Measurements from ENCODE around the gene NSUN7. TPM values are rescaled to one million over a fixed set of nuclear protein-coding genes. Genes with fewer than 3 reads are reported as not detected.

Gene NSUN7
- total RNA-seq, 2 experiments from 2014 or later: 0.14 to 0.39 TPM

- Mint-ChIP-seq H3K27me3 (no peaks in the 10 kb centered on the region), H3K4me1 (ENCODE audit: low read depth) (no peaks in the 10 kb centered on the region), H3K4me3 (no peak overlapping the region), H3K9me3 (no peaks in the 10 kb centered on the region), H3K27ac (no peak overlapping the region), H3K36me3 (ENCODE audit: low read depth) (no peaks in the 10 kb centered on the region)
- Histone ChIP-seq H3K27me3 (ENCODE audit: control insufficient read depth in 1 of 2, insufficient read depth in 2 of 2, low read length in 2 of 2) (no peaks in the 10 kb centered on the region), H3K9me3 (ENCODE audit: control insufficient read depth in 1 of 2, insufficient read depth in 1 of 2, low read length in 2 of 2) (no peaks in the 10 kb centered on the region), H3K4me1 (ENCODE audit: insufficient read depth, low read length) (peaks cover 15% of the 10 kb centered on the region), H3K27ac (ENCODE audit: low read depth in 1 of 2, low read length in 2 of 2) (no peak overlapping the region), H3K4me3 (ENCODE audit: low read length) (no peak overlapping the region), H3K36me3 (ENCODE audit: insufficient read depth, low read length) (no peaks in the 10 kb centered on the region)
- ChIA-PET CTCF (no interaction called here), POLR2A (interaction anchor here (0.6 kb wide), 1 partner anchor 1133 kb away, joined by 3 read pairs; no protein-coding TSS in a partner anchor)
- peak in 3 of 14 experiments; percentile 5 to 30 (median 18) for DNase-seq
- ATAC-seq (ENCODE audit: poor library complexity): no peak
- intact Hi-C loops (cut with DNase I, micrococcal nuclease): no loop called here
- TF ChIP-seq CTCF (IDR thresholded peaks at IDR 0.05): no peak
Observed at GRCh38 chr4:40720916-40721315, 28.8 kb upstream of the NSUN7 start.

GRCh38 chr4:40721730-40722171 lies 28.0 kb upstream of the NSUN7 start:
- Mint-ChIP-seq H3K9me3 (no peaks in the 10 kb centered on the region), H3K27me3 (no peaks in the 10 kb centered on the region), H3K4me1 (ENCODE audit: low read depth) (no peaks in the 10 kb centered on the region), H3K27ac (no peak overlapping the region), H3K36me3 (ENCODE audit: low read depth) (no peaks in the 10 kb centered on the region), H3K4me3 (no peak overlapping the region)
- Histone ChIP-seq H3K4me1 (ENCODE audit: insufficient read depth, low read length) (peaks cover 15% of the 10 kb centered on the region), H3K36me3 (ENCODE audit: insufficient read depth, low read length) (no peaks in the 10 kb centered on the region), H3K27me3 (ENCODE audit: control insufficient read depth in 1 of 2, insufficient read depth in 2 of 2, low read length in 2 of 2) (no peaks in the 10 kb centered on the region), H3K27ac (ENCODE audit: low read depth in 1 of 2, low read length in 2 of 2) (no peak overlapping the region), H3K4me3 (ENCODE audit: low read length) (no peak overlapping the region), H3K9me3 (ENCODE audit: control insufficient read depth in 1 of 2, insufficient read depth in 1 of 2, low read length in 2 of 2) (no peaks in the 10 kb centered on the region)
- CTCF ChIA-PET: interaction anchor here (0.7 kb wide), 1 partner anchor 208 kb away, joined by 4 read pairs; no protein-coding TSS in a partner anchor
- intact Hi-C loops (cut with DNase I, micrococcal nuclease): no loop called here
- DNase-seq (peak in 1 of 14 experiments; percentile 37), ATAC-seq (ENCODE audit: poor library complexity) (no peak)
- POLR2A ChIA-PET: no interaction called here
- TF ChIP-seq CTCF (IDR thresholded peaks at IDR 0.05): no peak

- H3K27ac Mint-ChIP-seq: no peak overlapping the region
- Histone ChIP-seq H3K4me1 (ENCODE audit: insufficient read depth, low read length) (peaks cover 15% of the 10 kb centered on the region), H3K9me3 (ENCODE audit: control insufficient read depth in 1 of 2, insufficient read depth in 1 of 2, low read length in 2 of 2) (no peaks in the 10 kb centered on the region), H3K27ac (ENCODE audit: low read depth in 1 of 2, low read length in 2 of 2) (no peak overlapping the region), H3K4me3 (ENCODE audit: low read length) (no peak overlapping the region), H3K27me3 (ENCODE audit: control insufficient read depth in 1 of 2, insufficient read depth in 2 of 2, low read length in 2 of 2) (no peaks in the 10 kb centered on the region), H3K36me3 (ENCODE audit: insufficient read depth, low read length) (no peaks in the 10 kb centered on the region)
- CTCF ChIA-PET: no interaction called here
- intact Hi-C loops (cut with DNase I, micrococcal nuclease): no loop called here
- H3K27me3 Mint-ChIP-seq: no peaks in the 10 kb centered on the region
- peak in 7 of 14 experiments; percentile 9 to 53 (median 38) for DNase-seq
- peak; percentile 67 for ATAC-seq (ENCODE audit: poor library complexity)
- no peaks in the 10 kb centered on the region for H3K4me1 Mint-ChIP-seq (ENCODE audit: low read depth)
- no peak for TF ChIP-seq CTCF (IDR thresholded peaks at IDR 0.05)
- H3K9me3 Mint-ChIP-seq: no peaks in the 10 kb centered on the region
- H3K4me3 Mint-ChIP-seq: no peak overlapping the region
- POLR2A ChIA-PET: no interaction called here
- no peaks in the 10 kb centered on the region for H3K36me3 Mint-ChIP-seq (ENCODE audit: low read depth)
Observed at GRCh38 chr4:40722576-40723161, 27.1 kb upstream of the NSUN7 start.

Measured in CD4-positive, alpha-beta T cell (primary cell).